Mesodermal cell (in vitro differentiated cells): ENCODE results near the gene RHEB.
"Not testable (repeated sequence)": the region's sequence is repeated elsewhere in the genome, so short reads cannot be mapped to it uniquely, and the experiment has no call there.

Source experiments
- H3K27ac ChIP-seq: 2 replicates; pipeline ENCODE4 v1.7.0; 2013; ENCODE audit warnings: mild to moderate bottlenecking, low read depth, low read length, moderate library complexity; ENCODE audit not compliant: severe bottlenecking
- H3K36me3 ChIP-seq: 2 replicates; pipeline ENCODE4 v1.7.1; 2013; ENCODE audit warnings: mild to moderate bottlenecking, low read length, moderate library complexity; ENCODE audit not compliant: control insufficient read depth, insufficient read depth
- H3K4me1 ChIP-seq: one replicate; pipeline ENCODE4 v1.7.1; 2013; ENCODE audit warnings: mild to moderate bottlenecking, low read length; ENCODE audit not compliant: insufficient read depth, control insufficient read depth, poor library complexity, severe bottlenecking
- H3K4me3 ChIP-seq: 2 replicates; pipeline ENCODE4 v1.7.0; 2013; ENCODE audit warnings: low read length, control low read depth, mild to moderate bottlenecking; ENCODE audit not compliant: insufficient read depth, poor library complexity, severe bottlenecking; ENCODE audit errors: extremely low read depth
- H3K9me3 ChIP-seq: 2 replicates; pipeline ENCODE4 v1.7.1; 2013; ENCODE audit warnings: mild to moderate bottlenecking, low read length, moderate library complexity; ENCODE audit not compliant: control insufficient read depth
- WGBS, 2 experiments: methylation state at CpG; one replicate each; pipeline ENCODE4 v1.1.5; 2013; ENCODE audit warnings: missing lambda C conversion rate in 2 of 2; ENCODE audit not compliant: insufficient coverage in 2 of 2; 5-methylcytosine and 5-hydroxymethylcytosine counted together

The RHEB gene

GRCh38 chr7:151550656-151551286, 31.1 kb upstream of the RHEB start:
- H3K36me3 ChIP-seq = no peaks in the 10 kb centered on the region
- peaks cover 8% of the 10 kb centered on the region for H3K9me3 ChIP-seq
- no peak overlapping the region for H3K27ac ChIP-seq
- H3K4me3 ChIP-seq = no peak overlapping the region
- 44 to 86% methylated on average over 1 to 2 of the region's 3 CpGs for WGBS, 2 experiments
- H3K4me1 ChIP-seq = no peaks in the 10 kb centered on the region

GRCh38 chr7:151549644-151550043, 29.9 kb upstream of the RHEB start:
- WGBS, 2 experiments = 93 to 95% methylated on average over 3 to 5 of the region's 6 CpGs
- Histone ChIP-seq H3K4me3 (no peak overlapping the region), H3K9me3 (peaks cover 8% of the 10 kb centered on the region), H3K27ac (no peak overlapping the region), H3K4me1 (no peaks in the 10 kb centered on the region), H3K36me3 (no peaks in the 10 kb centered on the region)

DNA sequence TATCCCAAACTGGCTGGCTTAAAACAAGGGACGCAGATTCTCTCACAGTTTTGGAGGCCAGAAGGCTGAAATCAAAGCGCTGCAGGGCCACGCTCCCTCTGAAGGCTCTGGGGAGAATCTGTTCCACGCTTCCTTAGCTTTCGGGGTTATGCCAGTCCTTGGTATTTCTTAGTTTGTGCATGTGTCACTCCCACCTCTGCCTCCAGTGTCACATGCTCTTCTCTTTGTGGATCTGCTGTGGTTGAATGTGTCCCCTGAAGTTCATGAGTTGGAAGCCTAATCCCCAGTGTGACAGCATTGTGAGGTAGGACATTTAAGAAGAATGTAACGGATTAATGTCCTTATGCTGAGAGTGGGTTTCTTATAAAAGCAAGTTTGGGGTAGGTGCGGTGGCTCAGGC, 29.4 kb upstream of the RHEB start:
- Histone ChIP-seq H3K36me3 (no peaks in the 10 kb centered on the region), H3K9me3 (peaks cover 8% of the 10 kb centered on the region), H3K4me3 (no peak overlapping the region), H3K27ac (no peak overlapping the region), H3K4me1 (no peaks in the 10 kb centered on the region)
- WGBS, 2 experiments = 94 to 100% methylated on average over 5 to 6 of the region's 7 CpGs

DNA sequence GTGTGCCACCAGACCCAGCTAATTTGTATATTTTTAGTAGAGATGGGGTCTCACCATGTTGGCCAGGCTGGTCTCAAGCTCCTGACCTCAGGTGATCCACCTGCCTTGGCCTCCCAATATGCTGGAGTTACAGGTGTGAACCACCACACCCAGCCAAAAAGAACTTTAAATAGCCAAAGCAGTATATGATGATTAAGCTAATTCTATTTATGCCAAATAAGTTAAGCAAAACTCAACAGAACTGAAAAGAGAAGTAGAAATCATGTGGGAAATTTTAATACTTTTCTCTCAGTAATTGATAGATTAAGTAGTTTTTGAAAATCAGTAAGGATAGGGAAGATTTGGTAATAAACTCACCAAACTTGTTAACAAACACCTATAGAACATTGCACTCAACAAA, 24.5 kb upstream of the RHEB start:
- peaks cover under 1% of the 10 kb centered on the region for H3K4me1 ChIP-seq
- H3K9me3 ChIP-seq = no peaks in the 10 kb centered on the region
- H3K4me3 ChIP-seq = no peak overlapping the region
- no peak overlapping the region for H3K27ac ChIP-seq
- no peaks in the 10 kb centered on the region for H3K36me3 ChIP-seq

DNA sequence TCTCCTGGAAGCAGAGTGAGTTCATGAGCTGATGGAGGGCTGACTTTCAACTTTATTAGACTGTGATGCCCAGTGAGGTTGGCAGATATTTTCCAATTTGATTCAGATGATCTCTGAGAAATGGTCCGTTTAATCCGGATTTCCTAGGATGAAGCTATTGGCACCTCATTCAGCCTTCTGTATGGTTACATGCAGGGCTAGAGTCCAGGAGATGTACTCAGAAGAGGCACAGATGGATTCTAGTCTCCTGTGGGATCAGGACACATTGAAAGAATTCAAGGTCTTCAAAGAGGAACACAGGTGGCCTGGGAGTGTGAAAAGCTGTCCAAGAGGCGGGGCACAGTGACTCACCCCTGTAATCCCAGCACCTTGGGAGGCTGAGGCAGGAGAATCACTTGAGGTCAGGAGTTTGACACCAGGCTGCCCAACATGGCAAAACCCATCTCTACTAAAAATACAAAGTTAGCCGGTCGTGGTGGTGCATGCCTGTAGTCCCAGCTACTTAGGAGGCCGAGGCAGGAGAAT, 23.0 kb upstream of the RHEB start:
- no peak overlapping the region for H3K27ac ChIP-seq
- no peaks in the 10 kb centered on the region for H3K36me3 ChIP-seq
- 91 to 98% methylated on average over 5 to 6 of the region's 6 CpGs for WGBS, 2 experiments
- H3K9me3 ChIP-seq = no peaks in the 10 kb centered on the region
- no peak overlapping the region for H3K4me3 ChIP-seq
- peaks cover 4% of the 10 kb centered on the region for H3K4me1 ChIP-seq

DNA sequence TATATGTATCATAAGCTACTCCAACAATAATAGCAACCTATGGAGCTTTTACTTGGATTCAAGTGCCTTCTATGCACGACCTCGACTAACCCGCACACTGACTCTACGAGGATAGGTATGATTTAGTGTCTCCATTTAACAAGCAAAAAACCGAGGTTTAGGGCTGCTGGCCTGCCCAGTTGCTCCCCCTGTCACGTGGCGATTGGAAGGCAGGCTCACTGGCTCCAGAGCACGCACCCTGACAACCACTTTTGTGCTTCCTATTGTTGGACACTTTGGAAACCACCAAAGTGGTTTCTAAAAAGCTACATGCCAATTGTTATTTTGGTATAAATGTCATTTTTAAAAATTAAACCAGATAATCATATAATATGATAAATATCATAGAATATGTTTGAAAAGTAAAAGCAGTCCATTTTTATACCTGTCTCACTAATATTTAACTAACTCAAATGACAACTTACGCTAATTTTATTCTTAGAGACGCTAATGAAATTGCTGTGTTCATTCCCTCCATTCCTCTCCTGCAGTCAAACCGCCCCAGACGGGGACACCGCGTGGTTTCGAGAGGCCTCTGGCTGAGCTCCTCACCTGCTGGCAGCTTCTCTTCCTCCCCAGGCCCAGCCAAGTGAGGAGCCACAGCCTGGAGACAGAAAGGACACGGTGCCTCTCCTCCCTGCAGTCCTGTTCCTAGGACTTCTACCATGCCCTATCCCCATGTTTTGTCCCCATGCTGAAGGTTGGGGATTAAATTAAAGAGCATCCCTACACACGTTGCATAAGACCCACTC, 22.2 kb upstream of the RHEB start:
- Histone ChIP-seq H3K36me3 (no peaks in the 10 kb centered on the region), H3K4me3 (no peak overlapping the region), H3K9me3 (no peaks in the 10 kb centered on the region), H3K4me1 (peaks cover 4% of the 10 kb centered on the region), H3K27ac (no peak overlapping the region)
- WGBS, 2 experiments = 88 to 92% methylated on average over 13 to 15 of the region's 17 CpGs

- H3K27ac ChIP-seq = no peak overlapping the region
These were observed 20.5 kb upstream of the RHEB start for GRCh38 chr7:151540146-151540545.

GRCh38 chr7:151539088-151539671, 19.5 kb upstream of the RHEB start:
- H3K36me3 ChIP-seq = no peaks in the 10 kb centered on the region
- no peaks in the 10 kb centered on the region for H3K9me3 ChIP-seq
- WGBS, 2 experiments = 73 to 74% methylated on average over 9 of the region's 9 CpGs
- no peak overlapping the region for H3K4me3 ChIP-seq
- H3K27ac ChIP-seq = peak overlapping the region; percentile 77
- H3K4me1 ChIP-seq = peaks cover 4% of the 10 kb centered on the region

More at GRCh38 chr7:151540146-151540545, 20.5 kb upstream of the RHEB start:
- Histone ChIP-seq H3K4me3 (no peak overlapping the region), H3K9me3 (no peaks in the 10 kb centered on the region), H3K36me3 (no peaks in the 10 kb centered on the region), H3K4me1 (peaks cover 4% of the 10 kb centered on the region)
- WGBS, 2 experiments = 93 to 100% methylated on average over 3 to 4 of the region's 4 CpGs

- Histone ChIP-seq H3K27ac (peak overlapping the region; percentile 12), H3K4me3 (no peak overlapping the region), H3K36me3 (no peaks in the 10 kb centered on the region), H3K4me1 (peaks cover 4% of the 10 kb centered on the region), H3K9me3 (no peaks in the 10 kb centered on the region)
- 70 to 87% methylated on average over 5 to 6 of the region's 8 CpGs for WGBS, 2 experiments
These were observed 18.3 kb upstream of the RHEB start for GRCh38 chr7:151537818-151538561.

DNA sequence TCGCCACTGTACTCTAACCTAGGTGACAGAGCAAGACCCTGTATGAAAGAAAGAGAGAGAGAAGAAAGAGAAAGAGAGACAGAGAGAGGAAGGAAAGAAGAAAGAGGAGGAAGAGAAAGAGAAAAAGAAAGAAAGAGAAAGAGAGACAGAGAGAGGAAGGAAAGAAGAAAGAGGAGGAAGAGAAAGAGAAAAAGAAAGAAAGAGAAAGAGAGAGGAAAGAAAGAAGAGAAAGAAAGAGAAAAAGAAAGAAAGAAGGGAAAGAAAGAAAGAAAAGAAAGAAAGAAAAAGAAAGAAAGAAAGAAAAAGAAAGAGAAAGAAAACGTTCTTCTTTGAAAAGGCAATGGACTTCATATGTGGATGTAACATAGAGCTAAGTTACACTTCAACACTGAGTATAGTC, 16.5 kb upstream of the RHEB start:
- H3K4me3 ChIP-seq, H3K9me3 ChIP-seq, H3K36me3 ChIP-seq, H3K4me1 ChIP-seq, H3K27ac ChIP-seq: not testable (repeated sequence)
- WGBS, 2 experiments = 83 to 100% methylated on average over 1 of the region's 2 CpGs
